Medulla oblongata (tissue), 1 donor: ENCODE measurements around the gene LBH.

Source experiments
- DNase-seq: peaks from one replicate; pipeline ENCODE4 v3.0.0-alpha.2; 2015; ENCODE audit errors: extremely low spot score

The LBH gene

GRCh38 chr2:30273574-30273929 is 42.2 kb downstream of the LBH start:
- DNase-seq: no peak

GRCh38 chr2:30275256-30275655 is 43.9 kb downstream of the LBH start:
- DNase-seq: no peak

- DNase-seq: no peak
Observed at GRCh38 chr2:30276455-30276911, 45.1 kb downstream of the LBH start.

- DNase-seq: no peak
Observed at GRCh38 chr2:30277582-30277981, 46.2 kb downstream of the LBH start.

- no peak for DNase-seq
Observed at GRCh38 chr2:30278419-30278818, 47.1 kb downstream of the LBH start.

- DNase-seq: no peak
Observed at GRCh38 chr2:30280596-30281434, 49.5 kb downstream of the LBH start.

GRCh38 chr2:30282081-30282480 is 50.7 kb downstream of the LBH start:
- no peak for DNase-seq

GRCh38 chr2:30282721-30283120 is 51.4 kb downstream of the LBH start:
- no peak for DNase-seq

GRCh38 chr2:30283931-30284565 is 52.7 kb downstream of the LBH start:
- no peak for DNase-seq

- DNase-seq: no peak
Observed at GRCh38 chr2:30285758-30286157, 54.4 kb downstream of the LBH start.

GRCh38 chr2:30287190-30287840 is 56.0 kb downstream of the LBH start:
- DNase-seq: no peak

- DNase-seq: no peak
Observed at GRCh38 chr2:30287857-30288513, 56.7 kb downstream of the LBH start.

GRCh38 chr2:30288561-30288960 is 57.2 kb downstream of the LBH start:
- no peak for DNase-seq

- DNase-seq: peak; percentile 10
Observed at GRCh38 chr2:30293303-30293921, 62.1 kb downstream of the LBH start.

GRCh38 chr2:30294133-30294532 is 62.8 kb downstream of the LBH start:
- DNase-seq: no peak

- no peak for DNase-seq
Observed at GRCh38 chr2:30296496-30296895, 65.2 kb downstream of the LBH start.

- peak; percentile 7 for DNase-seq
Observed at GRCh38 chr2:30298302-30298701, 67.0 kb downstream of the LBH start.

GRCh38 chr2:30300122-30300455 is 68.8 kb downstream of the LBH start:
- no peak for DNase-seq

GRCh38 chr2:30300456-30301221 is 69.3 kb downstream of the LBH start:
- DNase-seq: no peak

GRCh38 chr2:30301551-30301950 is 70.2 kb downstream of the LBH start:
- DNase-seq: no peak

GRCh38 chr2:30302566-30302965 is 71.2 kb downstream of the LBH start:
- no peak for DNase-seq
